Iris pigment epithelial cell (primary cell): ENCODE measurements around the gene RAD52.

Experiments used
- DNase-seq: peaks from one replicate; pipeline ENCODE4 v3.0.0-alpha.2; 2011; ENCODE audit warnings: low read depth

Gene RAD52

GRCh38 chr12:868722-869121, 80.8 kb downstream of the RAD52 start:
- no peak for DNase-seq

- DNase-seq = no peak
Measured at GRCh38 chr12:867905-868304, 81.6 kb downstream of the RAD52 start.

- DNase-seq = no peak
Measured at GRCh38 chr12:865614-866013, 83.9 kb downstream of the RAD52 start.

GRCh38 chr12:863285-863684, 86.2 kb downstream of the RAD52 start:
- DNase-seq = no peak

GRCh38 chr12:862303-862911, 87.1 kb downstream of the RAD52 start:
- DNase-seq = no peak
